Measurements from ENCODE around the gene KLHL22.
"Not testable (repeated sequence)": the region's sequence is repeated elsewhere in the genome, so short reads cannot be mapped to it uniquely, and the experiment has no call there.

Gene KLHL22, protein sequence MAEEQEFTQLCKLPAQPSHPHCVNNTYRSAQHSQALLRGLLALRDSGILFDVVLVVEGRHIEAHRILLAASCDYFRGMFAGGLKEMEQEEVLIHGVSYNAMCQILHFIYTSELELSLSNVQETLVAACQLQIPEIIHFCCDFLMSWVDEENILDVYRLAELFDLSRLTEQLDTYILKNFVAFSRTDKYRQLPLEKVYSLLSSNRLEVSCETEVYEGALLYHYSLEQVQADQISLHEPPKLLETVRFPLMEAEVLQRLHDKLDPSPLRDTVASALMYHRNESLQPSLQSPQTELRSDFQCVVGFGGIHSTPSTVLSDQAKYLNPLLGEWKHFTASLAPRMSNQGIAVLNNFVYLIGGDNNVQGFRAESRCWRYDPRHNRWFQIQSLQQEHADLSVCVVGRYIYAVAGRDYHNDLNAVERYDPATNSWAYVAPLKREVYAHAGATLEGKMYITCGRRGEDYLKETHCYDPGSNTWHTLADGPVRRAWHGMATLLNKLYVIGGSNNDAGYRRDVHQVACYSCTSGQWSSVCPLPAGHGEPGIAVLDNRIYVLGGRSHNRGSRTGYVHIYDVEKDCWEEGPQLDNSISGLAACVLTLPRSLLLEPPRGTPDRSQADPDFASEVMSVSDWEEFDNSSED

DNA sequence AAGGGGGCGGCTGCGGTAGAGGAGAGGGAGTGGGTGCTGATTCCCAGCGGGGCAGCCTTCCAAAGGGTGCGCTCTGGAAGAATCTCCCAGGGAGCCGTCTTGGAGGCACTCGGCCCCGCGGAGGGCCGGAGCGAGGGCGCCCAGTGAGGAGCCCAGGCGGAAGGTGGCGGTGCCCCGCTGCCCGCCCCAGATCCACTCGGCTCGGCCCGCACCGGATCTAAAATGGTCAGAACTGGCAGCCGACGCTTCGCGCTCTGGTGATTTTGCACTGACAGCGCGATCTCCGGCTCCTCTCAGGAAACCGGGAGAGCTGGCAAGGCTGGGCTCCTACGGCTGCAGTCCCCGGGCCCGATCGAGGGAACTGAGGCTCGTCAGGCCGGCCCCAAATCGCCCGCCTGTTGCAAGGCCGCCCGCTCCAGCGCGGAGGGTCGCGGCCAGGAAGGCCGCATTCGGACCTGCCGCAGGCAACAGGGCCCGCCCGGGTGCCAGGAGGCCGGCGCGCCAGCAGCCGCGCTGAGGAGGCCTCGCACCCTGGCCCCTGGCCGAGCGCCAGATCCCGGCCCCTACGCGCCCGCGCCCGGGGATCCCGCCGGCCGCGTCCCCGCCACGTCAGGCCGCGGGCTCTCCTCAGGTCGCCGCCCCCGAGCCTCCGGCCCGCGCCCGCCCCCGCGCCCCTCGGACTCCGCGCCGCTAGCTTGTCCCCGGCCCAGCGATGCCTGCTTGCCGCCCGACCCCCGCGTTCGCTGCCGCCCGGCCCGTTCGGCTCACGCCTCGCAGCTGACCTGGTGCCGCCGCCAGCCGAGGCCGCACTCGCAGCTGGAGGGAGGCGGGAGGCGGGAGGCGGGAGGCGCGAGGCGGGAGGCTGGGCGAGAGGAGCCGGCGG, at the start of gene KLHL22:
Gene KLHL22, minus strand, starts transcription at position 818 of the 883 bp plus-strand sequence. CDS start 6,584 bp downstream, outside the sequence.
- intact Hi-C loops (cut with DNase I) = no loop called here
- DNase-seq = peak in 8 of 10 donors; percentile 14 to 90 (median 42)

DNA sequence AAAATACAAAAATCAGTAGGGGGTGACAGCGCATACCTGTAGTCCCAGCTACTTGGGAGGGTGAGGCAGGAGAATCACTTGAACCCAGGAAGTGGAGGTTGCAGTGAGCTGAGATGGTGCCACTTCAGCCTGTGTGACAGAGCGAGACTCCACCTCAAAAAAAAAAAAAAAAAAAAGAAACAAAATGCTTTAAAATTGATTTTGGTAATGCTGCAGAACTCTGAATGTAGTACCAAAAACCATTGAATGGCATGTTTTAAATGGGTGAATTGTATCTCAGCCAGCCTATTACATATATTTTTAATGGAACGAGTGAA, 49.7 kb upstream of the KLHL22 start:
- intact Hi-C loops (cut with DNase I); DNase-seq: not testable (repeated sequence)

DNA sequence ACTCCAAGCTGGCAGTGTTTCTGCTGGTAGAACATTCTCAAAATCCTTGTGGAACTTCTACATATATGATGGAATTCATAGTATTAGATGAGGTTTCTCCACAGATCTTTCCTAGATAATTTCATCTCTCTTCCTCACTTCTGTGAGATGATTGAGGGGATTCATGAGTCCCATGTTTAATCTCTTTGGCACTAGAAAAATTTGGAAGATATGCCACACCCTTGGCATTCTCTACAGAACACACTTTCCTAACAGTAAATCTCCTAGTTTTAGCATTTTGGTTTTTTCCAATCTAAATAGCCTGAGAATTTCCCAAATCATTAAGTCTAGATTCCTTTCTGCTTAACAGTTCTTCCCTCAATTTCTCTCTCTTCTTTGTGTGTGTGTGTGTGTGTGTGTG, 47.1 kb upstream of the KLHL22 start:
- DNase-seq = no peak
- intact Hi-C loops (cut with DNase I) = no loop called here

DNA sequence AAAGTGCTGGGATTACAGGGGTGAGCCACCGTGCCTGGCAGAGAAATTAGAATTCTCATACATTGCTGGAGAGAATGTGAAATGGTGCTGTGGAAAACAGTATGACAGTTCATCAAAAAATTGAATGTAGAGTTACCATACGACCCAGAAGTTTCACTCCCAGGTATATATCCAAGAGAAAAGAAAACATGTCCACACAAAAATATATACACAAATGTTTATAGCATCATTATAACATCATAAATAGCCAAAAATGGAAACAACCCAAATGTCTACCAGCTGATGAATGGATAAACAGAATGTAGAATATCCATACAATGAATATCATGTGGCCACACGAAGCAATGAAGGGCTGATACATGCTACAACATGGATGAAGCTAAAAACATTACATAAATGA, 46.5 kb upstream of the KLHL22 start:
- DNase-seq = no peak
- intact Hi-C loops (cut with DNase I) = no loop called here

DNA sequence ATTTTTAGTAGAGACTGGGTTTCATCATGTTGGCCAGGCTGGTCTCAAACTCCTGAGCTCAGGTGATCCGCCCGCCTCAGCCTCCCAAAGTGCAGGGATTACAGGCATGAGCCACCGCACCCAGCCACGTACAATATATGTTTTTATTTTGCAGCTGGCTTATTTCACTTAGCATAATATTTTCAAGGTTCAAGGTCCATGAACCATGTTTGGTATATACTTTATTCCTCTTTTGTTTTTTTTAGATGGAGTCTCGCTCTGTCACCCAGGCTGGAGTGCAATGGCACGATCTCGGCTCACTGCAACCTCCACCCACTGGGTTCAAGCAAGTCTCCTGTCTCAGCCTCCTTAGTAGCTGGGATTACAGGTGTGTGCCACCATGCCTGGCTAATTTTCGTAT, 43.3 kb upstream of the KLHL22 start:
- peak in 2 of 10 donors; percentile 11 to 31 for DNase-seq
- intact Hi-C loops (cut with DNase I) = not testable (repeated sequence)

DNA sequence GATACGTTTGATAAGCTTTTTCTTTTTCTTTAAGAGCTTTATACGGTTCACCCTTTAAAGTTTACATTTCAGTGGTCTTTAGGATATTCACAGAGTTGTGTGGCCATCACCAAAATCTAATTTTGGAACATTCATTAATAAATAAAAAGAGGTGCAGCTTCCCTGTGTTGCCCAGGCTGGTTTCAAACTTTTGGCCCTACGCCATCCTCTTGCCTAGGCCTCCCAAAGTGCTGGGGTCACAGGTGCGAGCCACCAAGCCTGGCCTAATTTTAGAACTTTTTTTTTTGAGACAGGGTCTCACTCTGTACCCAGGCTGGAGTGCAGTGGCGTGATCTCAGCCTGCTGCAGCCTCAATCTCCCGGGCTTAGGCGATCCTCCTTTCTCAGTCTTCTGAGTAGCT, 42.4 kb upstream of the KLHL22 start:
- intact Hi-C loops (cut with DNase I) = no loop called here
- DNase-seq = peak in 2 of 10 donors; percentile 18 to 22

DNA sequence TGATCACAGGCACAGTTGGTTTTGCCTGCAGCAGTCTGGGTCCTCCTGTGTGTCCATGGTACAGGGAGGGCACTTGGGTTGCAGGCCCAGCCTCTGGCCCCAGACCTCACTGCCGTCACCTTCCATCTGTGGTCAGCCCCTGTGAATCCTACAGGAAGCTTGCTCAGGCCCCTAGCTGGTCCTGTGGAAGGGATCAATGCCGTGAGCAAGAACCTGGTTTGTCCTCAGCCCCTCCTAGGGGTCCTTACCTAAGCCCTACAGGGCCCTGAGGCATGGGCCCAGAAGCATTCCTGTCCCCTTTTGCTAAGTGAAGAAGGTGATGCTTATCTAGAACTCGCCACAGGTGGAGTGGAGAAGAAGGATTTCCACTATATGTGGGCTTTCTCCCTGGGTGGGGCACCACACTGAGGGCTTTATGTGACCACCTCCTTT, 41.7 kb upstream of the KLHL22 start:
- DNase-seq = peak in 2 of 10 donors; percentile 16 to 79
- intact Hi-C loops (cut with DNase I) = no loop called here

DNA sequence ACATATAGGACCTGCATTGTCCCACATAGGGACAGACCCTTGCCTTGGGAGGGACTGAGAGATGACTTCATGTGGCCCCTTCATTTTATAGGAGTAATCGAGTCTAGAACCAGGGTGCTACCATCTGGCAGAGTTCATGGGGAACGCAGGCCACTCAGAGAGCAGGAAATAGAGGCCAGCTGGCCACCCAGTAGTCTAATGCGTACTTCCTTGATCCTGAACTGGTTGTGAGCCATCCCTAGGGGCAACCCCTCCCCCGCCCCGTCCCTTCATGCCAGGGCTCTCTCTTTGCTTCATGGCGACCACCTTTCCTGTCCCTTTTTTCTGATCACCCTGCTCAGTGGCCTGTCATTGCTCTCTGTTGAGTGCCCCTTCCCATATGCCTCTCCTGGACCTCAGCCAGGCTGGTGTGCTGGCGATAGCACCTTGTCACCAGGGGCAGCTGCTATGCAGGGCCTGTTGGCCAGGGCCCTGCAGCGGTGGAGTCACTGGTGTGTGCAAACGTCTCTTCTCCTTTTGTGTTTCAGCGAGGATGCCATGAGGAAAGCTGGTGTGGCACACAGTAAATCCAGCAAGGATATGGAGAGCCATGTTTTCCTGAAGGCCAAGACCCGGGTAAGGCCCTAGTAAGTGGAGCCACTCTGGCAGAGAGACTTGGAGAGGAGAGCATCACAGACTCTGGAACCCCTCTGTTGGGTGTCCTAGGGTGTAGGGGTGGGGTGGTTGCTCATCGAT, 41.2 kb upstream of the KLHL22 start:
- intact Hi-C loops (cut with DNase I) = no loop called here
- DNase-seq = peak in 2 of 10 donors; percentile 3 to 74

DNA sequence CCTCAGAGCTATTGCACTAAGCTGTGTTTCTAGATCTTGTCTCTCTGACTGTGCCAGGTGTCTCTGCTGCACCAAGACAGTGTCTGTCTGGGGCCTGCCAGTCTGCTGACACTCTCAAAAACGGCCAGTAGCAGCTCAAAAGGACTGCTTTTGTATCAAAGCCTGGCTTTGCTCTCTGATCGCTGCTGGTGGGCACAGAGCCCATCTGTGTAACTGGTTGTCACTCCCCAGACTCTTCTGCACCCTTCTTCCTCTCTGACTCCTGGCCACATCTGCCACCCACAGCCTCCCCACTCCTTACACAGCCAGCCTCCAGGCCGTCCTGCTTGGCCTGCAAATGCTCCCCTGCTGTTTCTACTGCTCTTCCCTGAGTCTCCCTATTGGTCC, 38.3 kb upstream of the KLHL22 start:
- DNase-seq = peak in 4 of 10 donors; percentile 29 to 88 (median 55)
- intact Hi-C loops (cut with DNase I) = no loop called here

DNA sequence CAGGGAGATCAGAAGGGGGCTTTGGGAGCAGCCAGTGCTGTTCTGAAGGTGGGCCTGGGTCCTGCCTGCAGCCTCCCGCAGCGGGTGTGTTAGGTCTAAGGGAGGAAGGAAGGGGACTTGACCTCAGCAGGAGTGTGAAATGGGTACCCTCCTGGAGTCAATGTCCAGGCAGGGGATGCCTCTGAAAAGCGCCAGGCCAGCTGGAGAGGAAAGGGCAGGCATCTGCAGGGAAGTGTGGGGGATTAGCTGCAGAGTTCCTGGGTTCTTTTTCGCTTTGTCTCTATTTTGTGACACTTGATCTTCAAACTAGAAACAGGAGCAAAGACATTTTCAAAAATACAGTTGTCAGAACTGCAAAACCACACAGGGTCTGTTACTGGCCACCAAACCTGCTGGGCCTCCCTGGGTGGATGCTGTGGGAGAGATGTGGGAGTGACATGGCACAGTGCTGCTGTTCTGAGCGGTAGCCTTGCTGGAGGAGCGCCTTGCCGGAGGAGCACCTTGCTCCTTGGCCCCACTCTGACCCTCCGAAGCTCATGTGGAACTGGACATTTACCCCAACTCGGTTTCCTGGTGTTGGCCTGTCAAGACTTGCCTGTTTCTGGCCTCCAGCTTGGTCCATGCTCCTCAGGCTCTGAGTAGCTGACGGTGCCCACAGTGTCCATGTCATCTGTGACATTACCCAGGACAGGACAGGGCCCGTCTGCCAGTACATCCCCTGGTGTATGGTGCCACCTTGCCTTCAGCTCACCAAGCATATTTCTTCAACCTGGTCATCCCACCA, 37.7 kb upstream of the KLHL22 start:
- DNase-seq = peak in 1 of 10 donors; percentile 56

DNA sequence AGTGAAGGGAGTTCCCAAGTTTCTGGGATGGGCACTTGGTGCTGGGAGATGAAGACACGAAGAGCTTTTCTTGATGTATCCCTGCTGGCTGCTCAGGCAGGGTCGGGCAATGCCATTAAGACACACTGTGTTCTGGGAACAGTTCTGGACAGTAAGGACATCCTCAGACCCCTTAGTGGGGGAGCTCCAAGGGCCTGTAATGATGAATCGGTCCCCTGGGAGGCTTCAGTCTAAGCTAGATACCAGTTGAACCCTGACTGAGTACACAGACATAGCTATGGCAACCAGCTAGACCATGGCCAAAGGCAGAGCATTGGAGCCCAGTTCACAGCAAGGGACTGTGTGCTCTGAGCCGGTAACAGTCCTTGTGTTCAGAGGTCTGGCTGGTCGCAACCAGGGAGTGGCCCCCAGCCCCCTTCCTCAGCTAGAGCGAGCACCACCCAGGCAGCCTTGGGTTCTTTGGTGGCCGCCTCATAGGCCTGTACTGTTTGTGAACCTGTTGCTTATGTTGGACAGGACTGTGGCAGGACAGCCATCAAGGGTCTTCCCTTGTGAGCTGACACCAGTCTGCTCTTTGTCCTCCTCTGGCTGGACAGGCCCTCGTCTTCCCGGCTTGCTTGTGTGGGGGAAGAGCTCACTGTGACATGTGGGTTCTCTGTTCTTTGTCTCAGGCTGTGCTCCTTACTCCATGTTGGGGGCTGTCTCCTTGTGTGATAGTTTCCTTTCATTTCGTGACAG, 36.8 kb upstream of the KLHL22 start:
- peak in 1 of 10 donors; percentile 74 for DNase-seq
- intact Hi-C loops (cut with DNase I) = no loop called here

More for the DNA sequence above, 37.7 kb upstream of the KLHL22 start:
- intact Hi-C loops (cut with DNase I) = no loop called here

DNA sequence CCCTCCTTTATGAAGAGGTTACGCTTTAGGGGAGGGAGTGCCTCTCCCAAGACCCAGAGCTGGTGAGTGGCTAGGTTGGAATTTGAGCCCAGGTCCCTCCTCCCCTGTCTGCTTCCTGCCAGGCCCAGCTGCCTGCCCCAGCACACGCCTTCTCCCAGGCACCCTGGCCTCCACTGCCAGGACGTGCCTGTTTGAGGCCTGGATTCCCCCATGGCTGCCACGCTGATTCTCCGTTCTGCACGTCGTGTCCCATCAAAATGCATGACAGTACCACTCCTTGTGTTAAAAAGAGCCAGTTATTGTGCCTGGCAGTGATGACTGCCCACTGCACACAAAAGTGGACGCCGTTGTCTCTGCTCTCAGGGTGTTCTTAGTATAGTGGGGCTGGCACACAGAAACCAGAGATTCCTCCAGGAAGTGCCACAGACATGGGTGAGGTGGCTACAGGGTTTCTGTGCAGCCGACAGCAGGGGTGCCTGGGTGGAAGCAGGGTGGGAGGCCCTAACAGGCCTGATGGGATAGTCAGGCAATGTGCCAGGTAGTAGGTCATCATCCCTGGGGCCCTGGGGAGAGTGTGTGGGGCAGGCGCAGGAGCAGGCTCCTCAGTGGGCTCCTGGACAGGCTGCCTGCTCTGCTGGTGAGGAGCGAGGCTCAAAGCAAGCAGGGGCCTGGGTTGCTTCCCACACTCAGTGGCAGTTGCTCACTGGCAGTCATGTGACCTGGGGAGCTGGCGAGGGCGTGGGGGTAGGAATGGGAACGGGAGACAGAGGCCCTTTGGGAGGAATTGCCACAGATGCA, 36.0 kb upstream of the KLHL22 start:
- peak; percentile 55 to 93 (median 62) for DNase-seq
- intact Hi-C loops (cut with DNase I) = no loop called here

DNA sequence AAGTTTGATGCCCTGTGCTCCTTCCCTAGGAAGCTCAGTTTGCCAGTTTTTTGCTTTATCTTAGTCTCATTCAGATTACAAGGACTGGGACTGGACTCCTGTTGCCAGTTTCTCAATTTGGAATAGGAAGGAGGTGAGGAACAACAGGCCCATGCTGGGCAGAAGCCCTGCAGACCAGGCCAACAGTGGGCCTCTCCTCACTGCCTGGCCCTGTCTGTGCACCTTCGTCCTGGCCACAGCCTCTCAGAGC, 35.5 kb upstream of the KLHL22 start:
- intact Hi-C loops (cut with DNase I) = no loop called here
- DNase-seq = no peak

DNA sequence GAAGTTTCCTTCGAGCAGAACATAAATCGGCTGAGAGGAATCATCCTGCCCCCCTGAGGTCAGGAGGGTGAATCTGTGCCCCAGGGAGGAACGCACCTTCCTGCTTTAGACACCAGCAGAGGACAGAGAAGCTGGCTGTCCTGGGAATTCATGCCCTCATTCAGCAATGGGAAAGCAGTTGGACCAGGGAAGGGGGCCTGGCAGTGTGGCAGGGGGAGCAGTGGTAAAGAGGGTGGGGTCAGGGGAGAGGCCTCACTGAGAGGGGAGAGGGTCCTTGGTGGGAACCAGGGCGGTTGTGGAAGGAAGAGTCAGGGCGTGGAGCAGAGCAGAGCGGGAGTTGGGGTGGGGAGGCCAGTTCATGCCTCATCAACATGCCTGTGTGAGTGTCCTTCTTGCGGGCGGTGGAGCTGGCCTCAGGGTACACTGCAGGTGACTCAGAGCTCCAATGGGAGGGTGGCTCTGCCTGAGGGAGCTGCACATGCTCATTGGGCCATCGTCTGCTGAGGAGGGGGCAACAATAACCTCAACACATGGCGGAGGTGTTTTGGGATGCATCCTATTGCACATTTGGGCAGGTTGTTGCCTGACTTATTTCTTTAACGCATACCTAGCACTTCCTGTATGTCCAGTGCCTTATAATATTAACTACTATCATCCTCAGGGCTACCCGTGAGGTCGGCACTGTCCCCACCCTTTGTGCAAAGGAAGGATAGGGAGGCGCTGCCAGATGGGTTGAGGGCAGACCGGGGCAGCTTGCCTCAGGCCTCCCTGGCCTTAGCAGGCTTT, 35.0 kb upstream of the KLHL22 start:
- DNase-seq = peak in 1 of 10 donors; percentile 57
- intact Hi-C loops (cut with DNase I) = no loop called here

DNA sequence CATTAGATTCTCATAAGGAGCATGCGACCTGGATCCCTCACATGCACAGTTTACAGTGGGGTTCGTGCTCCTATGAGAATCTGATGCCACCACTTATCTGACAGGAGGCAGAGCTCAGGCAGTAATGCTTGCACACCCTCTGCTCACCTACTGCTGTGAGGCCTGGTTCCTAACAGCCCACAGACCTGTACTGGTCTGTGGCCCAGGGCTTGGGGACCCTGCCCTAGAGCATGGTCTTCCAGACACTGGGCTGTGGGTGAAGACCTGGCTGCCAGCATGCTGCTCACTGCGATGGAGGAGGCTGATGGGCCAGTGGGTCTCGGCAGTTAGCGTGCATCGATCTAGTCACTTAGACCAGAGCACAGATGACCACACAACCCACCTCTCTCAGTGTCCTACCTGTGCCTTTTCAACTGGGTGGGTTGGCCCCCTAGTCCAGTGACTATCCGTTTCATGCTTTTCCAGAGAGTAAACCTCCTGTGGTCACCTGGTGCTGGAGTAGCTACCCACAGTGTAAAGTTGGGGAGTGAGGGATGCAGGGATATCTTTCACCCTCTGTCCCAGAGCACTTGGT, 32.9 kb upstream of the KLHL22 start:
- DNase-seq = peak in 1 of 10 donors; percentile 46
- intact Hi-C loops (cut with DNase I) = no loop called here

DNA sequence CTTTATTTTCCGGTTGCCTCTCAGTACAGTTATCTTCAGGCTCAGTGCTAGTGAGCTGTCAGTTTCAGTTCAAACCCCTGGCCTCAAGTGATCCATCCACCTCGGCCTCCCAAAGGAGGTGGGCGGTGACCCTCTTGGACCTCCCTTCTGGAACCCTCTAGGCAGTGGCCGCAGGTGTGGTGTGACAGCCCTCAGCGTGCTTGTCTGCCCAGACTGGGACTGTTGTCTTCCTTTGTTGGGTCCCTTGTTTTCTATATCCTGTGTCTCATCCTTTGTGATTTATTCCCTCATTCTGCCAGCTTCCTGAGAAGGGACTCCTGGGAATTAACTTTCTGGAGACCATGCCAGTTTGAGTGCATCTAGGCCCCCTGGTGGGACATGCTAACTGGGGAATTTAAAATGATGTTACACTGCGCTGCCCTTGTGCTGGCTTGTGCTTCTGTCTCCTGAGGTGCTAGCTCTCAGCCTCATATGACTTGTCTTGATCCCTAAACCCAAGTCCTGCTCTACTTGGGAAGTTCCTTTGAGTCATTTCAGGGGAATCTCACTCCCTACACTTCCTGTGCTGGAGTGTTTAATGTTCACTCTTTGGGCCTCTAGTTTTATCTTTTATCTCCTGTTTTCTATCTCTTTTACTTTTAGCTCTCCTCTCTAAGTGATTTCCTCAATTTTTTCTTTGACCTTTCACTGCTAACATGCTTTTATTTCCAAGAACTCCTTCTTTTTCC, 31.2 kb upstream of the KLHL22 start:
- intact Hi-C loops (cut with DNase I) = no loop called here
- peak in 1 of 10 donors; percentile 24 for DNase-seq

DNA sequence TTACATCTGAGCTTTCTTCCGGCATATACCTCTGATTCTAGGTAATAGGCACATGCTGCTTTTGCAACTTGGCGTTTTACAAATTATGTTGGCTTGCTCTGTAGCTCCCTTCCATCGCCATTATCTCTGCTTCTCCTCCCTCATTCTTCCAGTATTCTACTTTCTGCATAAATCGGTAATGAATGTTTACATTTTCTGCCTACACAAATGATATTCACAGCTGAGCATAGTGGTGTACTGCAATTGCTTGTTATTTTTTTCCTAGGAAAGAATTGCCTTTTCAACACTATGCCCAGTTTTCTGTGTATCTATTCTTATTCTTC, 30.7 kb upstream of the KLHL22 start:
- intact Hi-C loops (cut with DNase I) = no loop called here
- no peak for DNase-seq
